HUES48 (cell line): ENCODE results near the gene NUFIP2.
"Not testable (repeated sequence)": the region's sequence is repeated elsewhere in the genome, so short reads cannot be mapped to it uniquely, and the experiment has no call there.

ENCODE experiments used
- H3K27ac ChIP-seq: one replicate; pipeline ENCODE4 v1.7.0; 2013; ENCODE audit warnings: low read depth, low read length, inconsistent platforms
- H3K27me3 ChIP-seq: 2 replicates; pipeline ENCODE4 v1.6.1; 2013; ENCODE audit warnings: mild to moderate bottlenecking, low read length; ENCODE audit not compliant: control insufficient read depth, insufficient read depth
- H3K36me3 ChIP-seq: 2 replicates; pipeline ENCODE4 v1.6.1; 2013; ENCODE audit warnings: low read length; ENCODE audit not compliant: control insufficient read depth, insufficient read depth
- H3K4me1 ChIP-seq: 2 replicates; pipeline ENCODE4 v1.6.1; 2013; ENCODE audit warnings: mild to moderate bottlenecking, low read length; ENCODE audit not compliant: control insufficient read depth, insufficient read depth
- H3K4me3 ChIP-seq: 2 replicates; pipeline ENCODE4 v1.5.1; 2013; ENCODE audit warnings: mild to moderate bottlenecking, low read depth, low read length
- H3K9ac ChIP-seq: 2 replicates; pipeline ENCODE4 v1.6.1; 2013; ENCODE audit warnings: mild to moderate bottlenecking, low read depth, low read length, moderate library complexity
- H3K9me3 ChIP-seq: 2 replicates; pipeline ENCODE4 v1.6.1; 2013; ENCODE audit warnings: low read length; ENCODE audit not compliant: control insufficient read depth, insufficient read depth

NUFIP2 gene

DNA sequence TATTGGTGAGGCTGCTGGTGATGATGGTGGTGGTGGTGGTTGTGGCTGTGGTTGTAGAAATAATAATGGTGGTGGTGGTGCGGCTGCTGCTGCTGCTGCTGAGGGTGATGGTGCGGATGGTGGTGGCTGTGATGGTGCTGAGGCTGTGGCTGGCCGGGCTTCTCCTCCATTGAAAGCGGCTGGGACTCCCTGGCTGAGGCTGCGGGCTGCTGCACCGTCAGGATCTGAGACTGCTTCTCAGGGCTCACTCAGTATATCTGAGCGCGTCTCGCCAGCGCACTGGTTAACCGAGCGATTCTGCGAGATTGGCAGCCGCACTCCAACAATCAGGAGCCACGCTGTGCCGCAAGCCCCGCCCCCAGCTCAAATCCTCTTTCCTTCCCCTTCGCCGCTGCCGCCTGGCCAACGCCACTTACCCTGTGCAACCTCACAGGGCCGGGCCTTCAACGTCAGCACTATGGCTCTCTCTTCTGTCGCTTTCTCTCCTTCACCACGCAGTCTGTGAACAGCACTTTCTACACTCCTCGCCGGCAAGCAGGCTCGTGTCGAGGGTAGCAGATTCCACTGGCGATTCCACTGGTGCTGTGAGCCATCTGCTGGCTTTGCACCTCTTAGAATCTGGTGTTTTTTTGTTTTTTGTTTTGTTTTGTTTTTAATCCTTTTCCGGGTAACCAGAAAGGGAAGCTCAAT lies at the start of gene NUFIP2:
TSS of gene NUFIP2 (minus strand) at position 259 of the 690 bp plus-strand sequence. CDS start at position 170, 89 bp downstream.
- H3K36me3 ChIP-seq = peaks cover 17% of the 10 kb centered on the region
- H3K4me1 ChIP-seq = peaks cover 4% of the 10 kb centered on the region
- H3K9ac ChIP-seq = peak within 1 kb of the TSS; percentile 91
- peak within 1 kb of the TSS; percentile 89 for H3K4me3 ChIP-seq
- no peaks in the 10 kb centered on the region for H3K27me3 ChIP-seq
- no peaks in the 10 kb centered on the region for H3K9me3 ChIP-seq
- H3K27ac ChIP-seq = peak within 1 kb of the TSS; percentile 96

DNA sequence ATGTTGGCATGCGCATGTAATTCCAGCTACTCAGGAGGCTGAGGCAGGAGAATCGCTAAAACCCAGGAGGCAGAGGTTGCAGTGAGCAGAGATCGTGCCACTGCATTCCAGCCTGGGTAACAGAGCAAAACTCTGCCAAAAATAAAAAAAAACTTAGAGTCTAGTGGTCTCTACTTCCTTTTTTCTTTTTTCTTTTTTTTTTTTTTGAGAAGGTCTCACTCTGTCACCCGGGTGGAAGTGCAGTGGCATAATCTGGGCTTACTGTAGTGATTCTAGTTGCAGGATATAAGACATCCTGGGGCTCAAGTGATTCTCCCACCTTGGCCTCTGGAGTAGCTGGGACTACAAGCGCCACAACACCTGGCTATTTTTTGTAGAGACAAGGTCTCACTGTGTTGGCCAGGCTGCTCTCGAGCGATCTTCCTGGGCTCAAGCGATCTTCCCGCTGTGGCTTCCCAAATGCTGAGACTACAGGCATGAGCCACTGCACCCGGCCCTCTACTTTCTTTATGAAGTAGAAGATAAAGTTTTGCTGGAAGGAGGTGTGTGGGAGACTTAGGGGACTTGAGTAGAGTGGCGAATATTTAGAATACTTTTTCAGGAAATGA lies 48.3 kb upstream of the NUFIP2 start:
- Histone ChIP-seq H3K9me3 (no peaks in the 10 kb centered on the region), H3K4me1 (no peaks in the 10 kb centered on the region), H3K36me3 (no peaks in the 10 kb centered on the region), H3K27ac (no peak overlapping the region), H3K9ac (no peak overlapping the region), H3K4me3 (no peak overlapping the region), H3K27me3 (no peaks in the 10 kb centered on the region)

DNA sequence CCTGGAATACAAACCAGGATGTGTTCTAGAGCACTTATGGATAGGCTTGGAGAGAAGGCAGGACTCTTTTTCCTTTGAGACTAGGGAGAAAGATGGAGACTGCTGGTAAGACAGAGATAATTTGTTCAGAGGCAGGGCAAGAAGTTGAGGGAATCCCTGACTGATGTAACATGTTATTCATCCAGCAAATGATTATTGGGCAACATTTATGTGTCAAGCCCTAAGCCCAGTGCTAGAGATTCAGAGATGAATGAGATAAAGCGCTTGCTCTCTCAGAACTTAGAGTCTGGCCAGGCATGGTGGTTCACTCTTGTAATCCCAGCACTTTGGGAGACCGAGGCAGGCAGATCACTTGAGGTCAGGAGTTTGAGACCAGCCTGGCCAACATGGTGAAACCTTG lies 47.8 kb upstream of the NUFIP2 start:
- no peak overlapping the region for H3K9ac ChIP-seq
- H3K4me3 ChIP-seq = no peak overlapping the region
- H3K36me3 ChIP-seq = no peaks in the 10 kb centered on the region
- no peaks in the 10 kb centered on the region for H3K9me3 ChIP-seq
- no peak overlapping the region for H3K27ac ChIP-seq
- H3K27me3 ChIP-seq = no peaks in the 10 kb centered on the region
- no peaks in the 10 kb centered on the region for H3K4me1 ChIP-seq

- not testable (repeated sequence) for H3K9me3 ChIP-seq, H3K9ac ChIP-seq, H3K36me3 ChIP-seq, H3K27me3 ChIP-seq, H3K27ac ChIP-seq, H3K4me3 ChIP-seq, H3K4me1 ChIP-seq
Observed at GRCh38 chr17:29339016-29339415, 45.1 kb upstream of the NUFIP2 start.

GRCh38 chr17:29331708-29332085 lies 37.7 kb upstream of the NUFIP2 start:
- H3K4me3 ChIP-seq = no peak overlapping the region
- H3K36me3 ChIP-seq = no peaks in the 10 kb centered on the region
- no peak overlapping the region for H3K9ac ChIP-seq
- no peaks in the 10 kb centered on the region for H3K27me3 ChIP-seq
- H3K27ac ChIP-seq = no peak overlapping the region
- H3K9me3 ChIP-seq = no peaks in the 10 kb centered on the region
- H3K4me1 ChIP-seq = 0 out of 2 replicates have a peak, but pooled peaks cover 2% of the 10 kb centered on the region

- Histone ChIP-seq H3K27ac (no peak overlapping the region), H3K4me3 (no peak overlapping the region), H3K9ac (no peak overlapping the region), H3K36me3 (no peaks in the 10 kb centered on the region), H3K9me3 (no peaks in the 10 kb centered on the region), H3K4me1 (0 out of 2 replicates have a peak, but pooled peaks cover 2% of the 10 kb centered on the region), H3K27me3 (no peaks in the 10 kb centered on the region)
Observed at GRCh38 chr17:29331075-29331707, 37.2 kb upstream of the NUFIP2 start.

- no peak overlapping the region for H3K27ac ChIP-seq
- no peaks in the 10 kb centered on the region for H3K27me3 ChIP-seq
- no peaks in the 10 kb centered on the region for H3K9me3 ChIP-seq
- 0 out of 2 replicates have a peak, but pooled peaks cover 2% of the 10 kb centered on the region for H3K4me1 ChIP-seq
- H3K36me3 ChIP-seq = no peaks in the 10 kb centered on the region
- H3K4me3 ChIP-seq = no peak overlapping the region
- H3K9ac ChIP-seq = no peak overlapping the region
Observed at GRCh38 chr17:29327412-29327811, 33.5 kb upstream of the NUFIP2 start.

- H3K9ac ChIP-seq = no peak overlapping the region
- H3K9me3 ChIP-seq = no peaks in the 10 kb centered on the region
- H3K4me1 ChIP-seq = 0 out of 2 replicates have a peak, but pooled peaks cover 2% of the 10 kb centered on the region
- H3K27ac ChIP-seq = no peak overlapping the region
- H3K27me3 ChIP-seq = no peaks in the 10 kb centered on the region
- H3K36me3 ChIP-seq = no peaks in the 10 kb centered on the region
- no peak overlapping the region for H3K4me3 ChIP-seq
Observed at GRCh38 chr17:29326023-29326813, 32.3 kb upstream of the NUFIP2 start.

DNA sequence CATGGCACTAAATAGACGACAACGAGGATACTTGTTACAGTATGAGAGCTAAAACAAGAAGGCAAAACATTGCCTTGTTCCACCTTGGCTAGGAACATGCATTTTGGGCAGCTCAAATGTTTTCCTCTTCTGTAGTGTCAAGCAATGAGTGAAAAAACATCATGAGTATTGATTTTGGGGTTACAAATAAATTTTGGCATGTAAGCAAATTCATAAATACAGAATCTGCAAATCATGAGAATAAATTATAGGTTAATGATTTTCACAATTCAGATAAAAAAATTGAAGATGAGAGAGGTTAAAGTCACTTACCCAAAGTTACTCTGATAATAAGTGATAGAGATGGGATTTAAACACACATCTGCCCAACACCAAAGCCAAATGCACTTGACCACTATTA lies 28.4 kb upstream of the NUFIP2 start:
- Histone ChIP-seq H3K9me3 (no peaks in the 10 kb centered on the region), H3K9ac (no peak overlapping the region), H3K36me3 (no peaks in the 10 kb centered on the region), H3K27me3 (no peaks in the 10 kb centered on the region), H3K4me3 (no peak overlapping the region), H3K27ac (no peak overlapping the region), H3K4me1 (no peaks in the 10 kb centered on the region)

DNA sequence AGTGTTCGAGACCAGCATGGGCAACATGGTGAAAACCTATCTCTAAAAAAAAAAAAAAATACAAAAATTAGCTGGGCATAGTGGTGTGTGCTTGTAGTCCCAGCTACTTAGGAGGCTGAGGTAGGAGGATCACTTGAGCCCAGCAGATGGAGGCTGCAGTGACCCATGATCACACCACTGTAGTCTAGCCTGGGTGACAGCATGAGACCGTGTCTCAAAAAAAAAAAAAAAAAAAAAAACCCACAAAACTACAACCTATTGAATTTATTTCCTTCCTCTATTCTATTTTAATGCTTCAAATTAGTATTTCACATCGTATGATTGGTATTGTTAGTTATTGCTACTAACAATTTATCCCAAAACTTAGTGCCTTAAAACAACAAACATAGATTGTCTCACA lies 9.4 kb upstream of the NUFIP2 start:
- no peak overlapping the region for H3K9ac ChIP-seq
- no peak overlapping the region for H3K4me3 ChIP-seq
- H3K36me3 ChIP-seq = no peaks in the 10 kb centered on the region
- no peaks in the 10 kb centered on the region for H3K27me3 ChIP-seq
- H3K27ac ChIP-seq = no peak overlapping the region
- H3K9me3 ChIP-seq = no peaks in the 10 kb centered on the region
- H3K4me1 ChIP-seq = no peaks in the 10 kb centered on the region
